ENCODE measurements around the gene ACTR3.

The ACTR3 gene

GRCh38 chr2:113854208-113854607 lies 35.7 kb upstream of the ACTR3 start:
- DNase-seq, result no peak

GRCh38 chr2:113854970-113855740 lies 34.7 kb upstream of the ACTR3 start:
- Histone ChIP-seq H3K23ac (ENCODE audit: low read length) (no peak overlapping the region), H2BK5ac (ENCODE audit: low read length) (no peak overlapping the region), H3K79me1 (ENCODE audit: low read length) (no peaks in the 10 kb centered on the region), H3K4me2 (ENCODE audit: low read length) (no peak overlapping the region), H3K4ac (ENCODE audit: low read depth, low read length) (no peak overlapping the region), H4K5ac (ENCODE audit: low read length) (no peak overlapping the region), H2BK120ac (ENCODE audit: low read depth, low read length) (no peak overlapping the region), H3K9ac (ENCODE audit: low read length) (no peak overlapping the region), H3K56ac (ENCODE audit: low read length) (no peak overlapping the region), H2AK5ac (ENCODE audit: low read length) (no peak overlapping the region), H2BK15ac (replicated peaks; ENCODE audit: low read depth) (no peak overlapping the region), H3K27ac (ENCODE audit: low read depth, low read length) (no peak overlapping the region), H3K36me3 (ENCODE audit: control insufficient read depth, insufficient read depth, low read length) (no peaks in the 10 kb centered on the region), H3K4me3 (ENCODE audit: low read length) (no peak overlapping the region), H3K27me3 (ENCODE audit: insufficient read depth, low read length, poor library complexity) (no peaks in the 10 kb centered on the region), H3K79me2 (ENCODE audit: control insufficient read depth, insufficient read depth, low read length) (no peaks in the 10 kb centered on the region), H3K4me1 (ENCODE audit: control insufficient read depth, low read depth, low read length) (no peaks in the 10 kb centered on the region), H4K8ac (ENCODE audit: low read depth, low read length) (no peak overlapping the region), H3K18ac (ENCODE audit: low read length) (no peak overlapping the region)
- WGBS (ENCODE audit: extremely low coverage, insufficient coverage, low lambda C conversion rate), result no CpG with 5 or more reads among the region's 8 CpGs
- DNase-seq, result no peak

More at GRCh38 chr2:113854208-113854607, 35.7 kb upstream of the ACTR3 start:
- no peak overlapping the region for H2AK5ac ChIP-seq (ENCODE audit: low read length)
- no CpG with 5 or more reads among the region's 1 CpG for WGBS (ENCODE audit: extremely low coverage, insufficient coverage, low lambda C conversion rate)
- H3K23ac ChIP-seq (ENCODE audit: low read length), result no peak overlapping the region
- no peak overlapping the region for H3K9ac ChIP-seq (ENCODE audit: low read length)
- H3K79me1 ChIP-seq (ENCODE audit: low read length), result no peaks in the 10 kb centered on the region
- no peak overlapping the region for H3K4ac ChIP-seq (ENCODE audit: low read depth, low read length)
- no peak overlapping the region for H3K56ac ChIP-seq (ENCODE audit: low read length)
- H4K8ac ChIP-seq (ENCODE audit: low read depth, low read length), result no peak overlapping the region
- no peaks in the 10 kb centered on the region for H3K27me3 ChIP-seq (ENCODE audit: insufficient read depth, low read length, poor library complexity)
- H2BK15ac ChIP-seq (replicated peaks; ENCODE audit: low read depth), result no peak overlapping the region
- no peak overlapping the region for H3K4me3 ChIP-seq (ENCODE audit: low read length)
- no peak overlapping the region for H4K5ac ChIP-seq (ENCODE audit: low read length)
- H3K27ac ChIP-seq (ENCODE audit: low read depth, low read length), result no peak overlapping the region
- no peak overlapping the region for H2BK5ac ChIP-seq (ENCODE audit: low read length)
- no peaks in the 10 kb centered on the region for H3K4me1 ChIP-seq (ENCODE audit: control insufficient read depth, low read depth, low read length)
- no peak overlapping the region for H3K18ac ChIP-seq (ENCODE audit: low read length)
- no peaks in the 10 kb centered on the region for H3K36me3 ChIP-seq (ENCODE audit: control insufficient read depth, insufficient read depth, low read length)
- H3K4me2 ChIP-seq (ENCODE audit: low read length), result no peak overlapping the region
- H3K79me2 ChIP-seq (ENCODE audit: control insufficient read depth, insufficient read depth, low read length), result no peaks in the 10 kb centered on the region
- H2BK120ac ChIP-seq (ENCODE audit: low read depth, low read length), result no peak overlapping the region

- H3K9ac ChIP-seq (ENCODE audit: low read length), result no peak overlapping the region
- H3K79me1 ChIP-seq (ENCODE audit: low read length), result no peaks in the 10 kb centered on the region
- no peak overlapping the region for H4K5ac ChIP-seq (ENCODE audit: low read length)
- no peak overlapping the region for H2BK5ac ChIP-seq (ENCODE audit: low read length)
- no peak overlapping the region for H3K18ac ChIP-seq (ENCODE audit: low read length)
- no peak overlapping the region for H3K4me3 ChIP-seq (ENCODE audit: low read length)
- H4K8ac ChIP-seq (ENCODE audit: low read depth, low read length), result no peak overlapping the region
- H3K4ac ChIP-seq (ENCODE audit: low read depth, low read length), result no peak overlapping the region
- H3K4me1 ChIP-seq (ENCODE audit: control insufficient read depth, low read depth, low read length), result no peaks in the 10 kb centered on the region
- H3K27ac ChIP-seq (ENCODE audit: low read depth, low read length), result no peak overlapping the region
- H2BK15ac ChIP-seq (replicated peaks; ENCODE audit: low read depth), result no peak overlapping the region
- no peak overlapping the region for H3K56ac ChIP-seq (ENCODE audit: low read length)
- no peak overlapping the region for H3K4me2 ChIP-seq (ENCODE audit: low read length)
- no peaks in the 10 kb centered on the region for H3K36me3 ChIP-seq (ENCODE audit: control insufficient read depth, insufficient read depth, low read length)
- H3K27me3 ChIP-seq (ENCODE audit: insufficient read depth, low read length, poor library complexity), result no peaks in the 10 kb centered on the region
- no CpG with 5 or more reads among the region's 3 CpGs for WGBS (ENCODE audit: extremely low coverage, insufficient coverage, low lambda C conversion rate)
- H3K79me2 ChIP-seq (ENCODE audit: control insufficient read depth, insufficient read depth, low read length), result no peaks in the 10 kb centered on the region
- no peak for DNase-seq
- H3K23ac ChIP-seq (ENCODE audit: low read length), result no peak overlapping the region
- H2AK5ac ChIP-seq (ENCODE audit: low read length), result no peak overlapping the region
- no peak overlapping the region for H2BK120ac ChIP-seq (ENCODE audit: low read depth, low read length)
These were observed 32.4 kb upstream of the ACTR3 start for GRCh38 chr2:113857464-113857863.

DNA sequence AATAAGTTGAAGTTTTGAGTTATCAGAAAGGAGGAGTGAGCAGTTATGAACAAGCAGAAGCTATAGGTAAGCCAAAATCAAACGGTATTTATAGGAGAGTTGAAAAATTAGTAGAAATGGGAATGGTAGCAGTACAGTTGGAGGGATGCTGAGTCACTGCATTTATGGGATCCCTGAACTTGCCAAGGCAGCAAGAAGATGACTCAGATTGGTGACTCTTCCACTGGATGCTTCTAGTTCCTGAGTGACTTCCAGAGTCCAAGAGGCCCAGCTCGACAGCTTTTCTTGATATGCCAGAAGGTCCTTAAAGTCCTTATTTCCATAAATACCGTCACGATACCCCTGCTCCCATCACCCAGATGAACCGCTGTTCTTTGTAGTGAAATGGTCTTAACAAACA lies 31.1 kb upstream of the ACTR3 start:
- H3K23ac ChIP-seq (ENCODE audit: low read length), result no peak overlapping the region
- no peaks in the 10 kb centered on the region for H3K27me3 ChIP-seq (ENCODE audit: insufficient read depth, low read length, poor library complexity)
- H3K56ac ChIP-seq (ENCODE audit: low read length), result no peak overlapping the region
- no peaks in the 10 kb centered on the region for H3K79me2 ChIP-seq (ENCODE audit: control insufficient read depth, insufficient read depth, low read length)
- H4K8ac ChIP-seq (ENCODE audit: low read depth, low read length), result no peak overlapping the region
- H3K4me3 ChIP-seq (ENCODE audit: low read length), result no peak overlapping the region
- DNase-seq, result no peak
- no peak overlapping the region for H3K4me2 ChIP-seq (ENCODE audit: low read length)
- H2BK5ac ChIP-seq (ENCODE audit: low read length), result no peak overlapping the region
- no peak overlapping the region for H2BK120ac ChIP-seq (ENCODE audit: low read depth, low read length)
- H3K36me3 ChIP-seq (ENCODE audit: control insufficient read depth, insufficient read depth, low read length), result no peaks in the 10 kb centered on the region
- no peak overlapping the region for H4K5ac ChIP-seq (ENCODE audit: low read length)
- H3K18ac ChIP-seq (ENCODE audit: low read length), result no peak overlapping the region
- H3K4ac ChIP-seq (ENCODE audit: low read depth, low read length), result no peak overlapping the region
- no peaks in the 10 kb centered on the region for H3K79me1 ChIP-seq (ENCODE audit: low read length)
- H2BK15ac ChIP-seq (replicated peaks; ENCODE audit: low read depth), result no peak overlapping the region
- WGBS (ENCODE audit: extremely low coverage, insufficient coverage, low lambda C conversion rate), result no CpG with 5 or more reads among the region's 5 CpGs
- H3K4me1 ChIP-seq (ENCODE audit: control insufficient read depth, low read depth, low read length), result no peaks in the 10 kb centered on the region
- H2AK5ac ChIP-seq (ENCODE audit: low read length), result no peak overlapping the region
- H3K9ac ChIP-seq (ENCODE audit: low read length), result no peak overlapping the region
- no peak overlapping the region for H3K27ac ChIP-seq (ENCODE audit: low read depth, low read length)

DNA sequence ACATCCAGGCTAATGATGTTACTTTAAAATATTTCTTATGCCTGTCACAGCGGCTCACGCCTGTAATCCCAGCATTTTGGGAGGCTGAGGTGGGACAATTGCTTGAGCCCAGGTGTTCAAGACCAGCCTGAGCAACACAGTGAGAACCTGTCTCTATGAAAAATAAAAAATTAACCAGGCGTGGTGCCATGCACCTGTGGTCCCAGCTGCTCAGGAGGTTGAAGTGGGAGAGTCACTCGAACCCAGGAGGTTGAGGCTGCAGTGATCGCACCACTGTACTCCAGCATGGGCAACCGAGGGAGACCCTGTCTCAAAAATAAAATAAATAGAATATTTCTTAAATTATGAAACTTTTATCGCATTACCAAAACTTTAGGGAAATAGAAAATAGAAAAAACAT lies 28.1 kb upstream of the ACTR3 start:
- Histone ChIP-seq H4K8ac (ENCODE audit: low read depth, low read length) (no peak overlapping the region), H3K9ac (ENCODE audit: low read length) (no peak overlapping the region), H2AK5ac (ENCODE audit: low read length) (no peak overlapping the region), H3K56ac (ENCODE audit: low read length) (no peak overlapping the region), H4K5ac (ENCODE audit: low read length) (no peak overlapping the region), H3K4me2 (ENCODE audit: low read length) (no peak overlapping the region), H3K79me1 (ENCODE audit: low read length) (no peaks in the 10 kb centered on the region), H2BK15ac (replicated peaks; ENCODE audit: low read depth) (no peak overlapping the region), H2BK120ac (ENCODE audit: low read depth, low read length) (no peak overlapping the region), H3K4me1 (ENCODE audit: control insufficient read depth, low read depth, low read length) (no peaks in the 10 kb centered on the region), H3K4ac (ENCODE audit: low read depth, low read length) (no peak overlapping the region), H3K79me2 (ENCODE audit: control insufficient read depth, insufficient read depth, low read length) (no peaks in the 10 kb centered on the region), H3K27me3 (ENCODE audit: insufficient read depth, low read length, poor library complexity) (no peaks in the 10 kb centered on the region), H3K18ac (ENCODE audit: low read length) (no peak overlapping the region), H3K4me3 (ENCODE audit: low read length) (no peak overlapping the region), H2BK5ac (ENCODE audit: low read length) (no peak overlapping the region), H3K36me3 (ENCODE audit: control insufficient read depth, insufficient read depth, low read length) (no peaks in the 10 kb centered on the region), H3K27ac (ENCODE audit: low read depth, low read length) (no peak overlapping the region), H3K23ac (ENCODE audit: low read length) (no peak overlapping the region)
- no CpG with 5 or more reads among the region's 7 CpGs for WGBS (ENCODE audit: extremely low coverage, insufficient coverage, low lambda C conversion rate)
- no peak for DNase-seq

GRCh38 chr2:113863144-113863543 lies 26.7 kb upstream of the ACTR3 start:
- Histone ChIP-seq H3K4me2 (ENCODE audit: low read length) (no peak overlapping the region), H3K79me2 (ENCODE audit: control insufficient read depth, insufficient read depth, low read length) (no peaks in the 10 kb centered on the region), H4K5ac (ENCODE audit: low read length) (no peak overlapping the region), H3K4ac (ENCODE audit: low read depth, low read length) (no peak overlapping the region), H3K4me3 (ENCODE audit: low read length) (no peak overlapping the region), H3K9ac (ENCODE audit: low read length) (no peak overlapping the region), H2AK5ac (ENCODE audit: low read length) (no peak overlapping the region), H3K36me3 (ENCODE audit: control insufficient read depth, insufficient read depth, low read length) (no peaks in the 10 kb centered on the region), H2BK120ac (ENCODE audit: low read depth, low read length) (no peak overlapping the region), H4K8ac (ENCODE audit: low read depth, low read length) (no peak overlapping the region), H3K56ac (ENCODE audit: low read length) (no peak overlapping the region), H2BK5ac (ENCODE audit: low read length) (no peak overlapping the region), H2BK15ac (replicated peaks; ENCODE audit: low read depth) (no peak overlapping the region), H3K4me1 (ENCODE audit: control insufficient read depth, low read depth, low read length) (no peaks in the 10 kb centered on the region), H3K79me1 (ENCODE audit: low read length) (no peaks in the 10 kb centered on the region), H3K27ac (ENCODE audit: low read depth, low read length) (no peak overlapping the region), H3K23ac (ENCODE audit: low read length) (no peak overlapping the region), H3K27me3 (ENCODE audit: insufficient read depth, low read length, poor library complexity) (no peaks in the 10 kb centered on the region), H3K18ac (ENCODE audit: low read length) (no peak overlapping the region)
- no CpG with 5 or more reads among the region's 3 CpGs for WGBS (ENCODE audit: extremely low coverage, insufficient coverage, low lambda C conversion rate)
- DNase-seq, result no peak

Measured in mesendoderm (in vitro differentiated cells).